ENCODE data around the gene BAIAP2. TPM values are rescaled to one million over a fixed set of nuclear protein-coding genes. Genes with fewer than 3 reads are reported as not detected.
A peak's percentile ranks its signal among the peaks of the same experiment; 100 is the strongest.
"Not testable (repeated sequence)": the region's sequence is repeated elsewhere in the genome, so short reads cannot be mapped to it uniquely, and the experiment has no call there.

Gene BAIAP2
- total RNA-seq, 1 donor from 2014 or later: 48.7 TPM

GRCh38 chr17:81021531-81022343 lies 13.2 kb upstream of the BAIAP2 start:
- DNase-seq (ENCODE audit: low spot score): no peak

- no peak for DNase-seq (ENCODE audit: low spot score)
Observed at GRCh38 chr17:81022344-81022676, 12.6 kb upstream of the BAIAP2 start.

GRCh38 chr17:81025065-81025740 lies 9.7 kb upstream of the BAIAP2 start:
- DNase-seq (ENCODE audit: low spot score): no peak

GRCh38 chr17:81025741-81026129 lies 9.2 kb upstream of the BAIAP2 start:
- no peak for DNase-seq (ENCODE audit: low spot score)

GRCh38 chr17:81026266-81027036 lies 8.5 kb upstream of the BAIAP2 start:
- no peak for DNase-seq (ENCODE audit: low spot score)

GRCh38 chr17:81027038-81027437 lies 7.9 kb upstream of the BAIAP2 start:
- no peak for DNase-seq (ENCODE audit: low spot score)

GRCh38 chr17:81027591-81028505 lies 7.1 kb upstream of the BAIAP2 start:
- no peak for DNase-seq (ENCODE audit: low spot score)

GRCh38 chr17:81028506-81028858 lies 6.5 kb upstream of the BAIAP2 start:
- DNase-seq (ENCODE audit: low spot score): no peak

GRCh38 chr17:81029859-81030258 lies 5.1 kb upstream of the BAIAP2 start:
- no peak for DNase-seq (ENCODE audit: low spot score)

GRCh38 chr17:81030312-81030711 lies 4.6 kb upstream of the BAIAP2 start:
- not testable (repeated sequence) for DNase-seq (ENCODE audit: low spot score)

GRCh38 chr17:81030741-81031565 lies 4.0 kb upstream of the BAIAP2 start:
- DNase-seq (ENCODE audit: low spot score): peak; percentile 42

GRCh38 chr17:81031566-81032550 lies 3.1 kb upstream of the BAIAP2 start:
- DNase-seq (ENCODE audit: low spot score): no peak

GRCh38 chr17:81032641-81033480 lies 2.1 kb upstream of the BAIAP2 start:
- no peak for DNase-seq (ENCODE audit: low spot score)

GRCh38 chr17:81033535-81034167 lies 1.3 kb upstream of the BAIAP2 start:
- no peak for DNase-seq (ENCODE audit: low spot score)

- no peak for DNase-seq (ENCODE audit: low spot score)
Observed at GRCh38 chr17:81034168-81034777, 678 bp upstream of the BAIAP2 start.

- no peak for DNase-seq (ENCODE audit: low spot score)
Observed at GRCh38 chr17:81035521-81036196, 708 bp downstream of the BAIAP2 start.

Data from ureter (tissue), 1 donor.